HepG2 (cell line): Measurements from ENCODE around the gene RIPOR3. TPM values are rescaled to one million over a fixed set of nuclear protein-coding genes. Genes with fewer than 3 reads are reported as not detected.

ENCODE experiments used
- CREM ChIP-seq, 2 experiments: sonication (generic) in 1 of 2; formaldehyde crosslinking in 1 of 2; IDR thresholded peaks; 2 replicates each; pipeline versions ENCODE4 v1.4.0 to v1.6.1; 2016 to 2020; ENCODE audit warnings: antibody characterized with exemption in 1 of 2, mild to moderate bottlenecking in 1 of 2, missing genetic modification reagents in 1 of 2
- HNF1B ChIP-seq: sonication (generic); formaldehyde crosslinking; IDR thresholded peaks from 2 replicates; pipeline ENCODE4 v1.5.1; 2020; ENCODE audit warnings: mild to moderate bottlenecking, moderate library complexity, missing genetic modification reagents
- HNRNPL ChIP-seq: fragments of 200-400 bp; formaldehyde crosslinking; IDR thresholded peaks from 2 replicates; pipeline ENCODE4 v1.6.1; 2017; ENCODE audit warnings: mild to moderate bottlenecking, low read depth, low read length
- NFE2L1 ChIP-seq: sonication (generic); formaldehyde crosslinking; IDR thresholded peaks from 2 replicates; pipeline ENCODE4 v1.4.0; 2020; ENCODE audit warnings: missing genetic modification reagents, mild to moderate bottlenecking, borderline replicate concordance
- NFKB2 ChIP-seq: sonication (generic); formaldehyde crosslinking; IDR thresholded peaks from 2 replicates; pipeline ENCODE4 v1.4.0; 2020; ENCODE audit warnings: missing genetic modification reagents, borderline replicate concordance
- NONO ChIP-seq, 2 experiments: fragments of 450-650 bp in 1 of 2; sonication (generic) in 1 of 2; formaldehyde crosslinking in 1 of 2; IDR thresholded peaks in 1 of 2; conservative IDR thresholded peaks in 1 of 2; 2 replicates each; pipeline versions ENCODE4 v1.6.1 to v1.8.0; 2017 to 2022; ENCODE audit warnings: mild to moderate bottlenecking in 1 of 2, missing genetic modification reagents in 1 of 2, moderate library complexity in 1 of 2
- POGK ChIP-seq: sonication (generic); formaldehyde crosslinking; conservative IDR thresholded peaks from 2 replicates; pipeline ENCODE4 v1.8.0; 2022; ENCODE audit warnings: mild to moderate bottlenecking, moderate library complexity, missing genetic modification reagents
- POLR2AphosphoS5 ChIP-seq: IDR thresholded peaks from 2 replicates; pipeline ENCODE4 v1.6.1; 2012; ENCODE audit warnings: low read depth, low read length
- RAD21 ChIP-seq: fragments of 450-650 bp; formaldehyde crosslinking; IDR thresholded peaks from 2 replicates; pipeline ENCODE4 v1.5.0; 2020; ENCODE audit warnings: mild to moderate bottlenecking
- RBAK ChIP-seq: sonication (generic); formaldehyde crosslinking; IDR thresholded peaks from 2 replicates; pipeline ENCODE4 v1.5.1; 2020; ENCODE audit warnings: mild to moderate bottlenecking, missing genetic modification reagents
- SMYD3 ChIP-seq: sonication (generic); formaldehyde crosslinking; IDR thresholded peaks from 2 replicates; pipeline ENCODE4 v1.8.1; 2023; ENCODE audit warnings: mild to moderate bottlenecking, missing genetic modification reagents
- STAT6 ChIP-seq: sonication (generic); formaldehyde crosslinking; IDR thresholded peaks from 2 replicates; pipeline ENCODE4 v1.4.0; 2020; ENCODE audit warnings: missing genetic modification reagents, mild to moderate bottlenecking, borderline replicate concordance
- TFAP4 ChIP-seq: sonication (generic); IDR thresholded peaks from 2 replicates; pipeline ENCODE4 v1.6.1; 2016; ENCODE audit warnings: low read depth, borderline replicate concordance
- TRIM22 ChIP-seq: fragments of 450-650 bp; IDR thresholded peaks from 2 replicates; pipeline ENCODE4 v1.6.1; 2017
- ZNF180 ChIP-seq: sonication (generic); formaldehyde crosslinking; IDR thresholded peaks from 2 replicates; pipeline ENCODE4 v1.4.0; 2020; ENCODE audit warnings: low read depth, missing genetic modification reagents, borderline replicate concordance
- ZNF205 ChIP-seq: IDR thresholded peaks from 2 replicates; pipeline ENCODE4 v1.6.1; 2018; ENCODE audit warnings: missing biosample characterization, missing genetic modification reagents
- ZNF362 ChIP-seq: sonication (generic); formaldehyde crosslinking; IDR thresholded peaks from 2 replicates; pipeline ENCODE4 v1.4.0; 2020; ENCODE audit warnings: missing genetic modification reagents, mild to moderate bottlenecking, borderline replicate concordance
- ZNF557 ChIP-seq: sonication (generic); formaldehyde crosslinking; IDR thresholded peaks from 2 replicates; pipeline ENCODE4 v1.4.0; 2020; ENCODE audit warnings: missing genetic modification reagents
- ZNF777 ChIP-seq: sonication (generic); formaldehyde crosslinking; IDR thresholded peaks from 2 replicates; pipeline ENCODE4 v1.4.0; 2020; ENCODE audit warnings: missing genetic modification reagents
- ZNF891 ChIP-seq: sonication (generic); formaldehyde crosslinking; IDR thresholded peaks from 2 replicates; pipeline ENCODE4 v1.5.0; 2020; ENCODE audit warnings: mild to moderate bottlenecking, missing genetic modification reagents
- polyA plus RNA-seq, 8 experiments: library from polyadenylated mRNA; depleted of rRNA in 3 of 8; stranded (reverse) in 7 of 8; unstranded in 1 of 8; fragments of >200 nt; fragmentation: Illumina TruSeq in 4 of 8; extraction: Trizol in 4 of 8; gene quantifications; 2 replicates each; pipeline versions ENCODE4 v1.2.1 to v1.2.3, GENCODE V29; 2011 to 2016; ENCODE audit warnings: low read depth in 4 of 8, missing spikeins in 1 of 8, mixed read lengths in 1 of 8; ENCODE audit not compliant: insufficient read depth in 1 of 8
- total RNA-seq, 5 experiments: library from RNA; depleted of rRNA; stranded (reverse); fragments of >200 nt; fragmentation: Illumina TruSeq; extraction: Trizol; gene quantifications; 2 replicates each; pipeline ENCODE4 v1.2.3, GENCODE V29; 2016; ENCODE audit warnings: low read depth in 1 of 5

RIPOR3 gene
- total and polyA plus RNA-seq, 2 of the 13 experiments (the other 11 are each of a cell fraction or from before 2014, with no cell fraction given), result 0.18 TPM; not detected in 1

- TF ChIP-seq HNF1B (CRISPR knock-in tag), result peak; percentile 81
- TF ChIP-seq NFE2L1 (CRISPR knock-in tag), result peak; percentile 76; the same call in 1 of the 2 replicates
- no peak for TF ChIP-seq NONO (IDR thresholded peaks at IDR 0.05)
- TF ChIP-seq NONO (CRISPR knock-in tag; conservative IDR thresholded peaks at IDR 0.05), result no peak; the same call in 1 of the 2 replicates
- TF ChIP-seq STAT6 (CRISPR knock-in tag), result peak; percentile 80; the same call in 1 of the 2 replicates
- TF ChIP-seq ZNF557 (CRISPR knock-in tag), result 0 out of 2 replicates have a peak, but pooled peaks have one; percentile 23
- 0 out of 2 replicates have a peak, but pooled peaks have one; percentile 16 for TF ChIP-seq POGK (CRISPR knock-in tag)
- 0 out of 2 replicates have a peak, but pooled peaks have one; percentile 11 for TF ChIP-seq ZNF205 (CRISPR knock-in tag)
- no peak for TF ChIP-seq SMYD3 (CRISPR knock-in tag)
- peak; percentile 66 for TF ChIP-seq POLR2AphosphoS5
- TF ChIP-seq CREM (IDR thresholded peaks at IDR 0.05), result peak; percentile 16; the same call in 1 of the 2 replicates
- TF ChIP-seq CREM (CRISPR knock-in tag; IDR thresholded peaks at IDR 0.05), result no peak
- peak; percentile 58 for TF ChIP-seq RAD21 (CRISPR knock-in tag)
- no peak for TF ChIP-seq TFAP4
- TF ChIP-seq ZNF180 (CRISPR knock-in tag), result no peak
- TF ChIP-seq ZNF891 (CRISPR knock-in tag), result peak; percentile 49; the same call in 1 of the 2 replicates
- no peak for TF ChIP-seq ZNF777
- no peak for TF ChIP-seq NFKB2 (CRISPR knock-in tag)
- TF ChIP-seq ZNF362, result peak; percentile 9; the same call in 1 of the 2 replicates
- TF ChIP-seq HNRNPL, result 0 out of 2 replicates have a peak, but pooled peaks have one; percentile 66
- TF ChIP-seq TRIM22, result no peak
- TF ChIP-seq RBAK, result peak; percentile 25; the same call in 1 of the 2 replicates
Measured at GRCh38 chr20:50730765-50731054, 39.4 kb upstream of the RIPOR3 start (continued).
